22Rv1 (cell line): ENCODE data around the gene DNER.

ENCODE experiments used
- CTCF ChIP-seq: fragments of 450-650 bp; IDR thresholded peaks from 2 replicates; pipeline ENCODE4 v1.5.1; 2017; ENCODE audit warnings: mild to moderate bottlenecking
- ZFX ChIP-seq: fragments of 450-650 bp; IDR thresholded peaks from 2 replicates; pipeline ENCODE4 v1.6.1; 2017; ENCODE audit warnings: antibody characterized with exemption, borderline replicate concordance

DNA sequence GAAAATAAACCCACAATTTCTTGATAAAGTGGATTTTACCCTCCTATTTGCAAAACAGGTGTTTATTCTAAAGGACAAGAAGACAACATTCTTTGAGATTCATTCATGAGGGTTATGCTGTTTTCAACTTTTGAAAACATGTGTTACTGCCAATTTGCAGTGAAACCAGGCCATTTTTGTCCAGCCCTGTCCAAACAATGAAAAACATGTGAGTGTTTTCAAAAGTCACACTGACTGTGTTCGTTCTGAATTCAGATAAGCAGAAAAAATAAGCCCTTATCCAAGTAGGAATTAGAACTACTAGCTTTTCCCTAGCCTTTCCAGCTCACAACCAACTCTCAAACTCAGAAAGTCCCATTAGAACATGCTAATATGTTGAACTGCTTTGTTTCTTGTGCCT lies 295.2 kb downstream of the DNER start:
- TF ChIP-seq CTCF (no peak), ZFX (no peak)
